Ishikawa (cell line): ENCODE data around the gene DCHS2.

Experiments
- CEBPB ChIP-seq: IDR thresholded peaks from 2 replicates; pipeline ENCODE4 v1.6.1; 2012
- CREB1 ChIP-seq: IDR thresholded peaks from 2 replicates; pipeline ENCODE4 v1.6.1; 2012; ENCODE audit warnings: low read depth
- EGR1 ChIP-seq: IDR thresholded peaks from 2 replicates; pipeline ENCODE4 v1.6.1; 2012
- EP300 ChIP-seq: IDR thresholded peaks from 2 replicates; pipeline ENCODE4 v1.6.1; 2012; ENCODE audit warnings: borderline replicate concordance
- FOXM1 ChIP-seq: IDR thresholded peaks from 2 replicates; pipeline ENCODE4 v1.6.1; 2012; ENCODE audit warnings: low read depth, borderline replicate concordance
- MAX ChIP-seq: IDR thresholded peaks from 2 replicates; pipeline ENCODE4 v1.6.1; 2012
- RAD21 ChIP-seq: IDR thresholded peaks from 2 replicates; pipeline ENCODE4 v1.6.1; 2012; ENCODE audit warnings: low read depth
- REST ChIP-seq: IDR thresholded peaks from 2 replicates; pipeline ENCODE4 v1.6.1; 2012; ENCODE audit warnings: low read depth, mild to moderate bottlenecking
- TAF1 ChIP-seq: IDR thresholded peaks from 2 replicates; pipeline ENCODE4 v1.6.1; 2012; ENCODE audit warnings: low read depth, mild to moderate bottlenecking
- TCF12 ChIP-seq: IDR thresholded peaks from 2 replicates; pipeline ENCODE4 v1.6.1; 2012; ENCODE audit warnings: low read depth
- TEAD4 ChIP-seq: IDR thresholded peaks from 2 replicates; pipeline ENCODE4 v1.6.1; 2012
- YY1 ChIP-seq: IDR thresholded peaks from 2 replicates; pipeline ENCODE4 v1.6.1; 2012; ENCODE audit warnings: low read depth
- ZBTB7A ChIP-seq: IDR thresholded peaks from 2 replicates; pipeline ENCODE4 v1.6.1; 2012; ENCODE audit warnings: low read depth

GRCh38 chr4:154465085-154465484, 26.5 kb downstream of the DCHS2 start:
- TF ChIP-seq TEAD4 (no peak), YY1 (no peak), TAF1 (no peak), ZBTB7A (no peak), REST (no peak), MAX (no peak), CEBPB (no peak), FOXM1 (no peak), CREB1 (no peak), TCF12 (no peak), EGR1 (no peak), RAD21 (no peak), EP300 (no peak)
